Spinal cord (tissue), 10 donors: ENCODE data around the gene RRAS2. TPM values are rescaled to one million over a fixed set of nuclear protein-coding genes. Genes with fewer than 3 reads are reported as not detected.
"Not testable (repeated sequence)": the region's sequence is repeated elsewhere in the genome, so short reads cannot be mapped to it uniquely, and the experiment has no call there.

Experiments
- DNase-seq, 6 donors: peaks; one replicate each; pipeline versions ENCODE4 v3.0.0 to v3.0.0-alpha.2; 2013 to 2015; ENCODE audit warnings: low spot score in 6 of 6, low read depth in 4 of 6
- H3K27ac ChIP-seq: one replicate; pipeline ENCODE4 v1.5.1; 2013; ENCODE audit warnings: low read depth, low read length, control low read depth
- H3K27me3 ChIP-seq: one replicate; pipeline ENCODE4 v1.6.1; 2013; ENCODE audit warnings: low read length; ENCODE audit not compliant: control insufficient read depth, insufficient read depth
- H3K36me3 ChIP-seq: one replicate; pipeline ENCODE4 v1.6.1; 2013; ENCODE audit warnings: low read length; ENCODE audit not compliant: control insufficient read depth, insufficient read depth
- H3K4me1 ChIP-seq: one replicate; pipeline ENCODE4 v1.6.1; 2013; ENCODE audit warnings: low read length; ENCODE audit not compliant: control insufficient read depth, insufficient read depth
- H3K4me3 ChIP-seq: one replicate; pipeline ENCODE4 v1.5.1; 2013; ENCODE audit warnings: low read depth, low read length, control low read depth
- H3K9me3 ChIP-seq: one replicate; pipeline ENCODE4 v1.6.1; 2013; ENCODE audit warnings: low read length; ENCODE audit not compliant: control insufficient read depth, insufficient read depth
- WGBS: methylation state at CpG from one replicate; pipeline ENCODE4 v1.1.5; 2013; ENCODE audit warnings: missing lambda C conversion rate; ENCODE audit not compliant: insufficient coverage; 5-methylcytosine and 5-hydroxymethylcytosine counted together
- polyA plus RNA-seq, 2 donors: library from polyadenylated mRNA; unstranded; fragments of 120-200 nt; gene quantifications; one replicate each; pipeline ENCODE4 v1.2.1, GENCODE V29; 2013; ENCODE audit not compliant: insufficient read length in 2 of 2
- total RNA-seq, 2 donors: library from RNA; depleted of rRNA in 1 of 2; stranded (reverse); fragments of 120-200 nt in 1 of 2; fragments of >200 nt in 1 of 2; gene quantifications; one replicate each; pipeline versions ENCODE4 v1.2.3 to v1.2.4, GENCODE V29; 2013 to 2014
- donor health status: healthy.

The RRAS2 gene
- total and polyA plus RNA-seq, 4 donors: 44.0 to 56.2 (median 53.3) TPM

GRCh38 chr11:14346303-14346955 is 12.6 kb downstream of the RRAS2 start:
- Histone ChIP-seq H3K27me3 (no peaks in the 10 kb centered on the region), H3K27ac (no peak overlapping the region), H3K36me3 (no peaks in the 10 kb centered on the region), H3K9me3 (no peaks in the 10 kb centered on the region), H3K4me3 (no peak overlapping the region), H3K4me1 (no peaks in the 10 kb centered on the region)
- no peak for DNase-seq
- no CpG with 5 or more reads among the region's 2 CpGs for WGBS

DNA sequence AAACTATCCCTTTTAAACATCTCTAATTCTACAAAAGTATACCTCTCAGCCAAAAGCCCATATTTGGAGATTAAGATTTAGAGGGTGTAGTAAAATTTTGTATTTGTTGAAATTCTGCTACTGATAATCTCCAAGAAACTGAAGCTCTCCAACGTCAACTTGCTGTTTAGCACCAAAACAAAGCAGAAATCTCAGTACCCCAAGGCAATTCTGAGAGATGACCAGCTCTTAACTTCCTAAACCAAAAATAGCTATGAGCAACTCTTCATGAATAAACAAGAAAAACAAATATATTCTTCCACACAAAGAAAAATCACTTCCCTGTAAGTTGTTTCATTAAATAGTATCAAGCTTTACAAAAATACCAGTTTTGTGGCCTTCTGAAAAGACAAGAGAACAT is 13.3 kb downstream of the RRAS2 start:
- Histone ChIP-seq H3K27me3 (no peaks in the 10 kb centered on the region), H3K36me3 (no peaks in the 10 kb centered on the region), H3K4me1 (no peaks in the 10 kb centered on the region), H3K9me3 (no peaks in the 10 kb centered on the region), H3K4me3 (no peak overlapping the region), H3K27ac (no peak overlapping the region)
- WGBS: 83% methylated on average over 1 of the region's 1 CpG
- no peak for DNase-seq

GRCh38 chr11:14345016-14345415 is 14.0 kb downstream of the RRAS2 start:
- H3K27me3 ChIP-seq, H3K9me3 ChIP-seq, H3K4me1 ChIP-seq, DNase-seq, H3K36me3 ChIP-seq, H3K27ac ChIP-seq, H3K4me3 ChIP-seq: not testable (repeated sequence)
- WGBS: 95% methylated on average over 3 of the region's 5 CpGs

DNA sequence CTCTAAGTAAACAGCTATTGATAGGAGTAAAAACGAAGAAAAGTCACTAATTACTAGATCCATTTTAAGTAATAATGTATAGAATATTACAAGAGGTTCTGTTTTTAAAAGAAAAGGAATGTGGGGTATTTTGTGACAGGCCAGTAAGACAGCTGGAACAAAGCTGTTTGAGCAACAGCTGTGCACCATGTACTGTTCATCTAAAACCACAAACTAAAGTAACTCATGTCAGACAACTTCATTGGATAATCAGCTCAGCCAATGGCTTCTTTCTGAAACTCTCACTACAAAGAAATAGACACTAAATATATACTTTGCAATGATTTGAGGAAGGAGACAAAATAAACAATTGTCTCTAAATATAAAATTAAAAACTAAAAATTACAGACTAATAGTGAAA is 16.1 kb downstream of the RRAS2 start:
- Histone ChIP-seq H3K36me3 (no peaks in the 10 kb centered on the region), H3K27ac (no peak overlapping the region), H3K27me3 (no peaks in the 10 kb centered on the region), H3K4me3 (no peak overlapping the region), H3K9me3 (no peaks in the 10 kb centered on the region), H3K4me1 (no peaks in the 10 kb centered on the region)
- no CpG with 5 or more reads among the region's 1 CpG for WGBS
- DNase-seq: no peak

GRCh38 chr11:14341968-14342367 is 17.0 kb downstream of the RRAS2 start:
- H3K36me3 ChIP-seq: no peaks in the 10 kb centered on the region
- H3K4me1 ChIP-seq: no peaks in the 10 kb centered on the region
- H3K27me3 ChIP-seq: no peaks in the 10 kb centered on the region
- no peak overlapping the region for H3K4me3 ChIP-seq
- DNase-seq: no peak
- H3K27ac ChIP-seq: no peak overlapping the region
- H3K9me3 ChIP-seq: no peaks in the 10 kb centered on the region
- WGBS: no CpG with 5 or more reads among the region's 3 CpGs

DNA sequence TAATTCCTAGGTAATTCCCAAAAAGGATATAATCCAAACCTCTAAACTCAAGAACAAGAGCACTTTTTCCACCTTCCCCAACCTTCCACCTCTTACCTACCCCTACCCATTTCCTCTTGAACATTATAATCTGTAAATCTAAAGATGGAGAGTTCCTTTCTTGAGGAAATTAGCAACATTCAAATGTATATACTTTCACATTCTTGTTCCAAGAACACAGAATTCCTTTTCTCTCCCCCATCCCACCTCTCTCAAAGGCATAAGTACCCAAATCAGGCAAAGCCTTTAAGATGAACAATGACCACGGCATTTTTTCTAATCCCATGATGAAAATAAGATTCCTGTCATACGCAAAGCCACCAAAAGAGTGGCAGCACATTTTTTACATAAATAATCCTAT is 18.3 kb downstream of the RRAS2 start:
- Histone ChIP-seq H3K27me3 (no peaks in the 10 kb centered on the region), H3K36me3 (no peaks in the 10 kb centered on the region), H3K27ac (no peak overlapping the region), H3K9me3 (no peaks in the 10 kb centered on the region), H3K4me3 (no peak overlapping the region), H3K4me1 (no peaks in the 10 kb centered on the region)
- no peak for DNase-seq
- 50% methylated on average over 2 of the region's 2 CpGs for WGBS

DNA sequence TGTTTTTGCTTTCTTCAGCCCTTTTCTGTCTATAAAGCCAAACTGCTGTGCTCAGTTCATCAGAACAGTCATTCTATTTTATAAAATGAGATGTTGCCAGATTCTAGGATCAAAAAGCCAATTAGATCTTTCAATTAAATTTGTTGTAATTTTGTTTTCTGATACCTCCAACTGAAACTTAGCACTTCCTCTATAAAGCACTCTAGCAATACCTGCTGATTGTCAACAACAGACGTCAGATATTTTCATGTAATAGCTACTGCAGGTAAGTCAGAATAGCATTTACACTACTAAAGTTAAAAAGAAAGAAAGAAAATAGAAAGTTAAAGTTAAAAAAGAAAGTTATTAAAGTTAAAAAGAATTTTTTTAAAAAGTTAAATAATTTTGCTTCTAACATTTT is 19.6 kb downstream of the RRAS2 start:
- H3K4me1 ChIP-seq: no peaks in the 10 kb centered on the region
- H3K27me3 ChIP-seq: no peaks in the 10 kb centered on the region
- H3K27ac ChIP-seq: no peak overlapping the region
- DNase-seq: no peak
- H3K9me3 ChIP-seq: no peaks in the 10 kb centered on the region
- no peak overlapping the region for H3K4me3 ChIP-seq
- WGBS: no CpG with 5 or more reads among the region's 1 CpG
- H3K36me3 ChIP-seq: no peaks in the 10 kb centered on the region

DNA sequence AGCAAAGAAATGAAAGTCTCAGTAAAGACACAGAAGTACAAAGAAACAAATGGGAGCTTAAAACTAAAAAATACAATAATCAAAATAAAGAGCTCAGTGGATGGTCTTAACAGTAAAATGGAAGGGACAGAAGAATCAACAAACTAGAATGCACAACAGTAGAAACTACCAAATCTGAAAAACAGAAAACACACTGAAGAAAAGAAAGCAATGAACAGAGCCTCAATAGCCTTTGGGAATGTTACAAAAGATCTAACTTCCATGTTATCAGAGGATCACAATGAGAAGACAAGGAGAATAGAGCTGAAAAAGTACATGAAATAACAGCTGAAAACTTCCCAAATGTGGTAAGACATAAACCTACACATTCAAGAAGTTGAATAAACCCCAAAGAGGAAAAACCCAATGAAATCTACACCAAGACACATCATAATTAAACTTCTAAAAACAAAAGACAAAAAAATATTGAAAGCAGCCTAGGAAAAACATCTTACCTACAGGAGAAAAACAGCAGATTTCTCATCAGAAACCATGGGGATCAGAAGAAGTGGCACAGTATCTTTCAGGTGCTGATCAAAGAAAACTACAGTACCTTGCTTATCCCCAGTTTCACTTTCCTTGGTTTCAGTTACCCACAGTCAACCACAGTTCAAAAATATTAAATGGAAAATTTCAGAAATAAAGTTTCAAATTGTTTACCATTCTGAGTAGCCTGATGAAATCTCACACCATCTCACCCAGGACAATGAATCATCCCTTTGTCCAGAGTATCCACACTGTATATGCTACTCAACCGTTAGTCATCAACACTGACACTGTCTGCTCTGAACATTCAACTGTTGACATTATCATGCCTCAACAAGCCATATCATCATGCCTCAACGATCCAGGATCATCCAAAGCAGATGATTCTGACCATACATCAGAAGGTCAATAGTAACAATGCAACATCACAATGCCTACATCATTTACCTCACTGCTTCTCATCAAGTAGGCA is 22.2 kb downstream of the RRAS2 start:
- Histone ChIP-seq H3K4me1 (no peaks in the 10 kb centered on the region), H3K27ac (no peak overlapping the region), H3K27me3 (no peaks in the 10 kb centered on the region), H3K4me3 (no peak overlapping the region), H3K36me3 (no peaks in the 10 kb centered on the region), H3K9me3 (no peaks in the 10 kb centered on the region)
- no peak for DNase-seq
- WGBS: 86% methylated on average over 1 of the region's 2 CpGs

DNA sequence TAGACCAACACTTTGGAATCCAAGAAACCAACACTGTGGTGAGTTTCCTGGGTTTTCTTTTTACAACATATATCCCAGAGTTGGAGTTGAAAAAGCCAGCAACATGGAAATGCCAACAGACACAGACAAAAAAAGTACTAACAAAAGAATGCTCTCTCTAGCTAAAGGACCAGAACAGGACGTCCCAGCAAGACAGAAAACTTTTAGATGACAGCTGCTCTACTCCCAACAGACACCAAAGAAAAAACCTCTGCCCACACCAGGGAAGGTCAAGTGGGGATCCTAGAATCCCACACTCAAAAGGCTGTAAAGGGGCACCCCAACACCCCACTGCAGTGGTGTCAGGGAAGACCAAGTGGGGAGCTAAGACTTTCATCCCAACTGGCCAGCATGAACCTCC is 23.3 kb downstream of the RRAS2 start:
- no peaks in the 10 kb centered on the region for H3K4me1 ChIP-seq
- H3K27me3 ChIP-seq: no peaks in the 10 kb centered on the region
- no peaks in the 10 kb centered on the region for H3K9me3 ChIP-seq
- H3K4me3 ChIP-seq: no peak overlapping the region
- DNase-seq: no peak
- 29% methylated on average over 1 of the region's 1 CpG for WGBS
- no peak overlapping the region for H3K27ac ChIP-seq
- no peaks in the 10 kb centered on the region for H3K36me3 ChIP-seq

DNA sequence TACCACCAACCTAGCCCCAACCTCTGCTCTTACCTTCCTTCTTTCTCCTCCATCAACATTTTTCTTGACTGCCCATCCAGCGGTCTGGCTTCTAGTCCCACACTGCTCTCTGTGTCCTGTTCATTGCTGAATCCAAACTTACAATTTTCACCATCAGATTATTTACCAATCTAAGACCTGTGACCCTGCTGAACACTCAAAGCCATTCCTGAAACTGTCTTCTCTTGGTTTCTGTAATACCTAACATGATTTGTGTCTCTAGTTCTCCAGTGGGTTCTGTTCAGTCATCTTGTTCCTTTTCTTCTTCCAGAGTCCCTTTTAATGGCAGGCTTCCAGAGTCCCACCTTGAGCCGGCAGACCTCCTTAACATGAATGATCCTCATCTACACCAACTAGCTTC is 24.1 kb downstream of the RRAS2 start:
- H3K27ac ChIP-seq: no peak overlapping the region
- H3K27me3 ChIP-seq: no peaks in the 10 kb centered on the region
- H3K9me3 ChIP-seq: no peaks in the 10 kb centered on the region
- DNase-seq: no peak
- H3K4me1 ChIP-seq: no peaks in the 10 kb centered on the region
- no peak overlapping the region for H3K4me3 ChIP-seq
- no peaks in the 10 kb centered on the region for H3K36me3 ChIP-seq
- 84% methylated on average over 2 of the region's 2 CpGs for WGBS
